Endodermal cell (in vitro differentiated cells): ENCODE measurements around the gene TMEM175. TPM values are rescaled to one million over a fixed set of nuclear protein-coding genes. Genes with fewer than 3 reads are reported as not detected.

Source experiments
- DNase-seq: peaks from one replicate; pipeline ENCODE4 v3.0.0-alpha.2; 2017
- H3K27ac ChIP-seq: 2 replicates; pipeline ENCODE4 v1.5.1; 2013; ENCODE audit warnings: mild to moderate bottlenecking, low read depth, low read length, moderate library complexity
- H3K27me3 ChIP-seq: 2 replicates; pipeline ENCODE4 v1.6.1; 2013; ENCODE audit warnings: mild to moderate bottlenecking, low read length, moderate library complexity; ENCODE audit not compliant: insufficient read depth, control insufficient read depth, poor library complexity, severe bottlenecking
- H3K36me3 ChIP-seq: 2 replicates; pipeline ENCODE4 v1.7.0; 2013; ENCODE audit warnings: mild to moderate bottlenecking, low read length, moderate library complexity; ENCODE audit not compliant: control insufficient read depth, insufficient read depth
- H3K4me1 ChIP-seq: one replicate; pipeline ENCODE4 v1.7.0; 2013; ENCODE audit warnings: low read length; ENCODE audit not compliant: control insufficient read depth, insufficient read depth
- H3K4me3 ChIP-seq: 2 replicates; pipeline ENCODE4 v1.5.1; 2013; ENCODE audit warnings: mild to moderate bottlenecking, low read length, moderate library complexity
- H3K9ac ChIP-seq: 2 replicates; pipeline ENCODE4 v1.6.1; 2013; ENCODE audit warnings: mild to moderate bottlenecking, low read length, moderate library complexity; ENCODE audit not compliant: poor library complexity, severe bottlenecking; ENCODE audit errors: extremely low read depth
- H3K9me3 ChIP-seq: 2 replicates; pipeline ENCODE4 v1.6.1; 2013; ENCODE audit warnings: mild to moderate bottlenecking, low read length, moderate library complexity; ENCODE audit not compliant: control insufficient read depth
- H3K27ac Mint-ChIP-seq: 2 replicates; pipeline ENCODE4 v1.8.0; 2020; ENCODE audit warnings: mixed read lengths
- H3K27me3 Mint-ChIP-seq: 2 replicates; pipeline ENCODE4 v1.8.0; 2021; ENCODE audit warnings: mild to moderate bottlenecking, mixed read lengths; ENCODE audit not compliant: insufficient read depth
- H3K36me3 Mint-ChIP-seq: 2 replicates; pipeline ENCODE4 v1.8.0; 2020; ENCODE audit warnings: low read depth, mixed read lengths
- H3K4me1 Mint-ChIP-seq: 2 replicates; pipeline ENCODE4 v1.8.0; 2020; ENCODE audit warnings: mixed read lengths
- H3K4me3 Mint-ChIP-seq: 2 replicates; pipeline ENCODE4 v1.8.0; 2020; ENCODE audit warnings: mild to moderate bottlenecking, moderate library complexity, mixed read lengths
- H3K9me3 Mint-ChIP-seq: 2 replicates; pipeline ENCODE4 v1.8.0; 2020; ENCODE audit warnings: mild to moderate bottlenecking, mixed read lengths
- WGBS, 2 experiments: methylation state at CpG; one replicate each; pipeline versions ENCODE4 v1.1.5 to v1.1.7; 2013; ENCODE audit warnings: missing lambda C conversion rate in 2 of 2, mixed read lengths in 1 of 2; ENCODE audit not compliant: insufficient coverage in 1 of 2, insufficient read length in 1 of 2; 5-methylcytosine and 5-hydroxymethylcytosine counted together
- total RNA-seq, 2 donors: library from RNA; stranded (reverse); fragmentation: NEBNext Ultra II Directional in 1 of 2; extraction: Animal tissue kit (Norgen Biotek cat#: 25700) in 1 of 2; gene quantifications; 2 replicates in 1 of 2; 3 replicates in 1 of 2; pipeline ENCODE4 v1.2.1, GENCODE V29; 2021
- TF ChIP-seq, protein P1 (sequence below): fragments of 200-600 bp; sonication (generic); conservative IDR thresholded peaks from 2 replicates; pipeline ENCODE4 v1.5.0; 2021; ENCODE audit warnings: antibody characterized with exemption, mild to moderate bottlenecking

Gene TMEM175
- total RNA-seq, 2 donors from 2014 or later = 15.9 to 23.0 TPM

- Histone ChIP-seq H3K27me3 (peaks cover 100% of the 10 kb centered on the region), H3K27ac (no peak overlapping the region), H3K4me3 (no peak overlapping the region), H3K36me3 (no peaks in the 10 kb centered on the region), H3K4me1 (no peaks in the 10 kb centered on the region), H3K9me3 (peaks cover 10% of the 10 kb centered on the region), H3K9ac (no peak overlapping the region)
- peak; percentile 83 for DNase-seq
- no peak overlapping the region for H3K4me3 Mint-ChIP-seq
- 6 to 13% methylated on average over 19 to 54 of the region's 54 CpGs for WGBS, 2 experiments
- H3K4me1 Mint-ChIP-seq = peaks cover 1% of the 10 kb centered on the region
- peaks cover 80% of the 10 kb centered on the region for H3K27me3 Mint-ChIP-seq
- H3K36me3 Mint-ChIP-seq = no peaks in the 10 kb centered on the region
- H3K27ac Mint-ChIP-seq = no peak overlapping the region
- TF ChIP-seq, protein P1, sequence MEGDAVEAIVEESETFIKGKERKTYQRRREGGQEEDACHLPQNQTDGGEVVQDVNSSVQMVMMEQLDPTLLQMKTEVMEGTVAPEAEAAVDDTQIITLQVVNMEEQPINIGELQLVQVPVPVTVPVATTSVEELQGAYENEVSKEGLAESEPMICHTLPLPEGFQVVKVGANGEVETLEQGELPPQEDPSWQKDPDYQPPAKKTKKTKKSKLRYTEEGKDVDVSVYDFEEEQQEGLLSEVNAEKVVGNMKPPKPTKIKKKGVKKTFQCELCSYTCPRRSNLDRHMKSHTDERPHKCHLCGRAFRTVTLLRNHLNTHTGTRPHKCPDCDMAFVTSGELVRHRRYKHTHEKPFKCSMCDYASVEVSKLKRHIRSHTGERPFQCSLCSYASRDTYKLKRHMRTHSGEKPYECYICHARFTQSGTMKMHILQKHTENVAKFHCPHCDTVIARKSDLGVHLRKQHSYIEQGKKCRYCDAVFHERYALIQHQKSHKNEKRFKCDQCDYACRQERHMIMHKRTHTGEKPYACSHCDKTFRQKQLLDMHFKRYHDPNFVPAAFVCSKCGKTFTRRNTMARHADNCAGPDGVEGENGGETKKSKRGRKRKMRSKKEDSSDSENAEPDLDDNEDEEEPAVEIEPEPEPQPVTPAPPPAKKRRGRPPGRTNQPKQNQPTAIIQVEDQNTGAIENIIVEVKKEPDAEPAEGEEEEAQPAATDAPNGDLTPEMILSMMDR = no peak
- peaks cover 13% of the 10 kb centered on the region for H3K9me3 Mint-ChIP-seq
These were observed 69.9 kb downstream of the TMEM175 start for GRCh38 chr4:1002131-1002630.

DNA sequence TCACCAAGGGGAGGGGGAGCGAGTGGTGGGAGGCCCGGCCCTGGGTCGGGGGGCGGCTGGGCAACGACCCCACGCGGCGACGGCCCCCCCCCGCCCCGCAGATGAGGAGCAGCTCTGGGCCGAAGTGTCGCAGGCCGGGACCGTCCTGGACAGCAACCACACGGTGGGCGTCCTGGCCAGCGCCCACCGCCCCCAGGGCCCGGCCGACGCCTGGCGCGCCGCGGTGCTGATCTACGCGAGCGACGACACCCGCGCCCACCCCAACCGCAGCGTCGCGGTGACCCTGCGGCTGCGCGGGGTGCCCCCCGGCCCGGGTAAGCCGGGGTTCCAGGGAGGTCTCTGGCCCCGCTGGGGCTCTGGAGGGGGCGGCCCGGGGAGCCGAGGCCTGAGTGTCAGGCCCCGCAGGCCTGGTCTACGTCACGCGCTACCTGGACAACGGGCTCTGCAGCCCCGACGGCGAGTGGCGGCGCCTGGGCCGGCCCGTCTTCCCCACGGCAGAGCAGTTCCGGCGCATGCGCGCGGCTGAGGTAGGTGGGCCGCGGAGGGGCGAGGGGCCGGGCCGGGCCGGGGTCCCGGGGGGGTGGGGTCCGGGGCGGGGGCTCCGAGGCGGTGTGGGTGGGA lies 70.5 kb downstream of the TMEM175 start:
- Mint-ChIP-seq H3K4me3 (no peak overlapping the region), H3K27ac (no peak overlapping the region), H3K36me3 (no peaks in the 10 kb centered on the region), H3K27me3 (peaks cover 83% of the 10 kb centered on the region), H3K4me1 (peaks cover 1% of the 10 kb centered on the region), H3K9me3 (peaks cover 16% of the 10 kb centered on the region)
- Histone ChIP-seq H3K4me3 (no peak overlapping the region), H3K27ac (no peak overlapping the region), H3K27me3 (peaks cover 100% of the 10 kb centered on the region), H3K9ac (no peak overlapping the region), H3K9me3 (peaks cover 10% of the 10 kb centered on the region), H3K36me3 (no peaks in the 10 kb centered on the region), H3K4me1 (no peaks in the 10 kb centered on the region)
- 10% methylated on average over 18 to 63 of the region's 75 CpGs for WGBS, 2 experiments
- TF ChIP-seq, protein P1 = no peak
- peak; percentile 72 for DNase-seq

DNA sequence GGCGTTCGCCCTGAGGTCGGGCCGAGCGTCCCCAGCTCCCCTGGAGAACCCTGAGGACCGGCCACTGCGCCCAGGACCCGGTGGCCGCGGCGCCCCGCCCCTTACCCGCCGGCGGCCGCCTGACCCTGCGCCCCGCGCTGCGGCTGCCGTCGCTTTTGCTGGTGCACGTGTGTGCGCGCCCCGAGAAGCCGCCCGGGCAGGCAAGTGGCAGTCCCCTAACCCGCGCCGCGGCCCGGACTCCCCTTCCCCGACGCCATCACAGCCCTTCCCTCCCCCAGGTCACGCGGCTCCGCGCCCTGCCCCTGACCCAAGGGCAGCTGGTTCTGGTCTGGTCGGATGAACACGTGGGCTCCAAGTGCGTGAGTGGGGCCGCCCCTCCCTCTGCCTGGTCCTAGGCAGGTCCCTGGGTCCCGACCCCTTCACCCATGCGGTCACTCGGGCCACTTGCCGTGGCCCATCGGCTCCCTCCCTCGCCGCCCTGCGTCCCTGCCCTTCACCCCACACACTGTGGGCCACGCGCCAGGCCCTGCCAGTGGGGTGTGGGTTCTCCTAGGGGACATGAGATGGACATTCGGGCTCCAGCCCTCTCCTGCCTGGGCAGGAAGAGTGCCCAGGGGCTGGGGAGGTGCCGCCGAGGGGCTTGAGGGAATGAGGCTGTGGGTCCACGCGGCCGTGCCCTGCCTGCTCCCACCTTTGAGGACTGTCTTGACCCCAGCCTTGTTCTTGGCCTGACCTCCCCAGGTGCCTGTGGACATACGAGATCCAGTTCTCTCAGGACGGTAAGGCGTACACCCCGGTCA lies 71.2 kb downstream of the TMEM175 start:
- peak; percentile 70 for DNase-seq
- no peak overlapping the region for H3K4me3 ChIP-seq

More for the DNA sequence above, 71.2 kb downstream of the TMEM175 start:
- Histone ChIP-seq H3K9ac (no peak overlapping the region), H3K4me1 (no peaks in the 10 kb centered on the region), H3K9me3 (peaks cover 10% of the 10 kb centered on the region), H3K27me3 (peaks cover 100% of the 10 kb centered on the region), H3K36me3 (no peaks in the 10 kb centered on the region), H3K27ac (no peak overlapping the region)
- H3K36me3 Mint-ChIP-seq = no peaks in the 10 kb centered on the region
- 30 to 38% methylated on average over 17 to 63 of the region's 63 CpGs for WGBS, 2 experiments
- H3K27me3 Mint-ChIP-seq = peaks cover 83% of the 10 kb centered on the region
- H3K4me1 Mint-ChIP-seq = peaks cover 1% of the 10 kb centered on the region
- H3K4me3 Mint-ChIP-seq = peak overlapping the region; percentile 27
- H3K9me3 Mint-ChIP-seq = peaks cover 16% of the 10 kb centered on the region
- H3K27ac Mint-ChIP-seq = no peak overlapping the region
- TF ChIP-seq, protein P1 = no peak
